SU-DHL-6 (cell line): ENCODE measurements around the gene INTS1.
"Not testable (repeated sequence)": the region's sequence is repeated elsewhere in the genome, so short reads cannot be mapped to it uniquely, and the experiment has no call there.

ENCODE experiments used
- H2AFZ ChIP-seq: fragments of 200-600 bp; sonication (generic); 2 replicates; pipeline ENCODE4 v1.6.1; 2014; ENCODE audit warnings: low read depth, mild to moderate bottlenecking, moderate library complexity, mixed read lengths, antibody characterized with exemption, low read length; ENCODE audit not compliant: severe bottlenecking
- H3F3A ChIP-seq: fragments of 200-600 bp; shearing (Covaris generic); 2 replicates; pipeline ENCODE4 v1.6.0; 2016; ENCODE audit warnings: antibody characterized with exemption, mild to moderate bottlenecking; ENCODE audit not compliant: insufficient read depth
- H3K27ac ChIP-seq: fragments of 200-600 bp; sonication (generic); 2 replicates; pipeline ENCODE4 v1.5.1; 2016; ENCODE audit warnings: low read depth, mild to moderate bottlenecking, low read length, moderate library complexity, mixed read lengths
- H3K27me3 ChIP-seq: fragments of 200-600 bp; sonication (generic), shearing (Covaris generic); 2 replicates; pipeline ENCODE4 v1.6.0; 2014; ENCODE audit warnings: mild to moderate bottlenecking, low read length
- H3K36me3 ChIP-seq: fragments of 200-600 bp; sonication (generic); 2 replicates; pipeline ENCODE4 v1.6.1; 2014; ENCODE audit warnings: mild to moderate bottlenecking, low read length, mixed read lengths
- H3K4me2 ChIP-seq: fragments of 300-600, 200-600 bp; shearing (Covaris generic), sonication (generic); 2 replicates; pipeline ENCODE4 v1.6.0; 2014; ENCODE audit warnings: low read length, low read depth, mild to moderate bottlenecking; ENCODE audit not compliant: poor library complexity, severe bottlenecking
- H3K4me3 ChIP-seq: fragments of 200-600 bp; sonication (generic); 2 replicates; pipeline ENCODE4 v1.5.1; 2014; ENCODE audit warnings: antibody characterized with exemption, low read length, mild to moderate bottlenecking, mixed read lengths; ENCODE audit not compliant: insufficient read depth, poor library complexity, severe bottlenecking
- H3K79me2 ChIP-seq: fragments of 200-600 bp; sonication (generic); 2 replicates; pipeline ENCODE4 v1.6.1; 2014; ENCODE audit warnings: mild to moderate bottlenecking, low read length, moderate library complexity; ENCODE audit not compliant: insufficient read depth
- H3K9ac ChIP-seq: fragments of 200-600 bp; sonication (generic); 2 replicates; pipeline ENCODE4 v1.7.0; 2014; ENCODE audit warnings: mild to moderate bottlenecking, low read length
- H3K9me2 ChIP-seq: fragments of 200-600 bp; sonication (generic); replicated peaks from 2 replicates; pipeline ENCODE4 v1.6.1; 2014; ENCODE audit warnings: low read length; ENCODE audit not compliant: insufficient read depth
- H3K9me3 ChIP-seq: fragments of 200-600 bp; sonication (generic); 2 replicates; pipeline ENCODE4 v1.6.1; 2014; ENCODE audit warnings: low read length, mixed read lengths; ENCODE audit not compliant: insufficient read depth
- H4K20me1 ChIP-seq: fragments of 200-600 bp; sonication (generic); 2 replicates; pipeline ENCODE4 v1.6.1; 2014; ENCODE audit warnings: low read depth, mild to moderate bottlenecking, antibody characterized with exemption, low read length, moderate library complexity, mixed read lengths
- CTCF ChIP-seq: fragments of 200-600 bp; sonication (generic); IDR thresholded peaks from one replicate; pipeline ENCODE4 v1.5.1; 2017; ENCODE audit warnings: antibody characterized with exemption, mild to moderate bottlenecking, low read length, moderate library complexity; ENCODE audit not compliant: insufficient read depth, poor library complexity, severe bottlenecking
- EZH2phosphoT487 ChIP-seq: fragments of 200-600 bp; sonication (generic), shearing (Covaris generic); conservative IDR thresholded peaks from 2 replicates; pipeline ENCODE4 v1.6.1; 2018; ENCODE audit warnings: mild to moderate bottlenecking, antibody characterized with exemption, low read length, moderate library complexity, mixed read lengths

Gene INTS1

GRCh38 chr7:1516586-1517251 is 12.5 kb upstream of the INTS1 start:
- H3K4me2 ChIP-seq = no peak overlapping the region
- no peaks in the 10 kb centered on the region for H3K27me3 ChIP-seq
- H3K79me2 ChIP-seq = no peaks in the 10 kb centered on the region

GRCh38 chr7:1515509-1515967 is 11.3 kb upstream of the INTS1 start:
- H3K79me2 ChIP-seq, H4K20me1 ChIP-seq, H3K9me2 ChIP-seq, H3K4me3 ChIP-seq, H3K36me3 ChIP-seq, H3K9ac ChIP-seq, H3K27ac ChIP-seq, H2AFZ ChIP-seq, H3K27me3 ChIP-seq, H3K4me2 ChIP-seq, H3K9me3 ChIP-seq, H3F3A ChIP-seq: not testable (repeated sequence)

More at GRCh38 chr7:1516586-1517251, 12.5 kb upstream of the INTS1 start:
- no peaks in the 10 kb centered on the region for H4K20me1 ChIP-seq
- no peak overlapping the region for H2AFZ ChIP-seq
- no peak overlapping the region for H3K27ac ChIP-seq
- H3K9me3 ChIP-seq = no peaks in the 10 kb centered on the region
- no peak overlapping the region for H3K4me3 ChIP-seq
- no peaks in the 10 kb centered on the region for H3F3A ChIP-seq
- H3K36me3 ChIP-seq = no peaks in the 10 kb centered on the region
- no peaks in the 10 kb centered on the region for H3K9me2 ChIP-seq
- no peak for TF ChIP-seq EZH2phosphoT487
- no peak for TF ChIP-seq CTCF
- no peak overlapping the region for H3K9ac ChIP-seq

- Histone ChIP-seq H3K4me2 (no peak overlapping the region), H3K9me3 (no peaks in the 10 kb centered on the region), H3K4me3 (no peak overlapping the region), H3K27me3 (no peaks in the 10 kb centered on the region), H3K27ac (no peak overlapping the region), H2AFZ (no peak overlapping the region), H3K9me2 (no peaks in the 10 kb centered on the region), H3F3A (no peaks in the 10 kb centered on the region), H3K36me3 (no peaks in the 10 kb centered on the region), H3K79me2 (no peaks in the 10 kb centered on the region), H3K9ac (no peak overlapping the region), H4K20me1 (no peaks in the 10 kb centered on the region)
- TF ChIP-seq CTCF = no peak
- TF ChIP-seq EZH2phosphoT487 = no peak
Measured at GRCh38 chr7:1514995-1515401, 10.8 kb upstream of the INTS1 start.

GRCh38 chr7:1514407-1514806 is 10.2 kb upstream of the INTS1 start:
- Histone ChIP-seq H3K4me2 (no peak overlapping the region), H3K27ac (no peak overlapping the region), H2AFZ (no peak overlapping the region)

More at GRCh38 chr7:1514407-1514806, 10.2 kb upstream of the INTS1 start:
- Histone ChIP-seq H3K9me2 (no peaks in the 10 kb centered on the region), H3F3A (no peaks in the 10 kb centered on the region), H3K9ac (no peak overlapping the region), H3K79me2 (no peaks in the 10 kb centered on the region), H3K9me3 (no peaks in the 10 kb centered on the region), H3K36me3 (no peaks in the 10 kb centered on the region), H3K27me3 (no peaks in the 10 kb centered on the region), H3K4me3 (no peak overlapping the region), H4K20me1 (no peaks in the 10 kb centered on the region)
- no peak for TF ChIP-seq CTCF
- no peak for TF ChIP-seq EZH2phosphoT487
